Adrenal gland (tissue), 19 donors: ENCODE results near the gene HSFX3. TPM values are rescaled to one million over a fixed set of nuclear protein-coding genes. Genes with fewer than 3 reads are reported as not detected.
"Not testable (repeated sequence)": the region's sequence is repeated elsewhere in the genome, so short reads cannot be mapped to it uniquely, and the experiment has no call there.

Experiments used
- DNase-seq, 7 donors: peaks; one replicate each; pipeline ENCODE4 v3.0.0-alpha.2; 2019 to 2020
- H3K27ac ChIP-seq, 5 donors: fragments of 200-600 bp; sonication (generic) in 4 of 5; 1 replicate in 3 of 5; 2 replicates in 2 of 5; pipeline versions ENCODE4 v1.5.1 to v1.8.0; 2016 to 2020; ENCODE audit warnings: mild to moderate bottlenecking in 1 of 5
- H3K27me3 ChIP-seq: fragments of 200-600 bp; 2 replicates; pipeline ENCODE4 v1.8.0; 2021
- H3K36me3 ChIP-seq, 2 donors: fragments of 200-600 bp; replicated peaks in 1 of 2; 1 replicate in 1 of 2; 2 replicates in 1 of 2; pipeline versions ENCODE4 v1.5.1 to v1.8.0; 2018 to 2022
- H3K4me1 ChIP-seq, 2 donors: fragments of 200-600 bp; replicated peaks in 1 of 2; 1 replicate in 1 of 2; 2 replicates in 1 of 2; pipeline versions ENCODE4 v1.5.1 to v1.8.0; 2018 to 2021
- H3K4me3 ChIP-seq, 4 donors: fragments of 200-600 bp; sonication (generic) in 3 of 4; one replicate each; pipeline ENCODE4 v1.5.1; 2016 to 2018
- H3K9me3 ChIP-seq, 3 donors: fragments of 200-600 bp; sonication (generic) in 1 of 3; replicated peaks in 1 of 3; 1 replicate in 2 of 3; 2 replicates in 1 of 3; pipeline versions ENCODE4 v1.5.1 to v1.8.0; 2016 to 2021
- WGBS, 4 donors: extraction: QIAGEN DNeasy Blood & Tissue Kit in 2 of 4; methylation state at CpG; one replicate each; pipeline versions ENCODE4 v1.1.5 to v1.1.7; 2013 to 2017; 5-methylcytosine and 5-hydroxymethylcytosine counted together
- intact Hi-C, 2 donors: fragments of 100-400 bp; cut with DNase I; formaldehyde crosslinking; loops; one replicate each; pipeline versions ENCODE4 v1.14.1 to v1.15.0; 2022 to 2023
- long read RNA-seq, 10 donors: library from polyadenylated mRNA in 3 of 10; unstranded in 2 of 10; stranded (forward) in 1 of 10; transcript quantifications; one replicate each; pipeline ENCODE4 v2.0.0 and lab custom pipeline, GENCODE V29; 2021 to 2026
- polyA plus RNA-seq, 3 donors: library from polyadenylated mRNA; stranded (reverse); fragments of 200-250 nt in 2 of 3; fragments of 350-450 nt in 1 of 3; fragmentation: Illumina TruSeq in 1 of 3; extraction: RNeasy Lipid Tissue Mini Kit (QIAGEN cat#74804) in 1 of 3; gene quantifications; one replicate each; pipeline ENCODE4 v1.2.3, GENCODE V29; 2013 to 2014
- total RNA-seq, 9 donors: library from RNA; depleted of rRNA in 4 of 9; stranded (reverse); fragments of >200 nt in 4 of 9; fragments of 120-200 nt in 1 of 9; fragmentation: NEBNext Ultra II Directional in 1 of 9; extraction: Animal tissue kit (Norgen Biotek cat#: 25700) in 1 of 9; gene quantifications; one replicate each; pipeline versions ENCODE4 v1.1.0 to v1.2.4, GENCODE V29; 2013 to 2023
- donor health status: healthy with polysubstance abuse.
- donor health status: Bipolar disorder and iron deficiency.
- donor health status: DM: yes; HTN: yes; CAD: no.
- donor health status: DM: no; HTN: no; CAD: no.
- donor health status: DM: no; HTN: no; CAD: no.
- donor health status: DM: yes; HTN: yes; CAD: no.

HSFX3 gene, protein sequence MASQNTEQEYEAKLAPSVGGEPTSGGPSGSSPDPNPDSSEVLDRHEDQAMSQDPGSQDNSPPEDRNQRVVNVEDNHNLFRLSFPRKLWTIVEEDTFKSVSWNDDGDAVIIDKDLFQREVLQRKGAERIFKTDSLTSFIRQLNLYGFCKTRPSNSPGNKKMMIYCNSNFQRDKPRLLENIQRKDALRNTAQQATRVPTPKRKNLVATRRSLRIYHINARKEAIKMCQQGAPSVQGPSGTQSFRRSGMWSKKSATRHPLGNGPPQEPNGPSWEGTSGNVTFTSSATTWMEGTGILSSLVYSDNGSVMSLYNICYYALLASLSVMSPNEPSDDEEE
- total RNA-seq (not detected), polyA plus RNA-seq (not detected)
- long read RNA-seq, donor 1: 0 reads
- long read RNA-seq, donor 2: 0 reads
- long read RNA-seq, donor 3: 0 reads
- long read RNA-seq, donor 4: 0 reads
- long read RNA-seq, donor 5: 0 reads
- long read RNA-seq, donor 6: 0 reads
- long read RNA-seq, donor 7: 0 reads
- long read RNA-seq, donor 8: 0 reads
- long read RNA-seq, donor 9: 0 reads
- long read RNA-seq, donor 10: 0 reads

DNA sequence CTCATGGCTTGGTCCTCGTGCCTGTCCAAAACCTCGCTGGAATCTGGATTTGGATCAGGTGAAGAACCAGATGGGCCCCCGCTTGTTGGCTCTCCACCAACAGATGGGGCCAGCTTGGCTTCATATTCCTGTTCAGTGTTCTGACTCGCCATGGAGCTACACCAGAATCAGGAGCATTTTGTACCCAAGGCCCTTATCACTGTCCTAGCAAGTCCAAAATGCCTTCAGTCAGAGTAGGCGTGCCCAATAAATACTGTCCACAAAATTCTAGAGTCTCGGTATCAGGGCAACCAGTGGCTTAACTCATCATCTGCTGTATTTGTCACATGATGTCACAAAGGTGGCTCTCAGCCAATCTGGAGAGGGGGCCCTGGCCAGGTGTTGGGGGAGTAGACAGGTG lies at the start of gene HSFX3:
Gene HSFX3 (minus strand): TSS at position 224 of the 400 bp plus-strand sequence. CDS start 72 bp downstream, at position 152.
- DNase-seq, H3K4me1 ChIP-seq, H3K4me3 ChIP-seq, H3K27ac ChIP-seq, H3K36me3 ChIP-seq, H3K9me3 ChIP-seq, intact Hi-C loops, H3K27me3 ChIP-seq: not testable (repeated sequence)
- 80 to 100% methylated on average over 1 of the region's 6 CpGs; no CpG with 5 or more reads in 2 of the 4 donors for WGBS, 4 donors

DNA sequence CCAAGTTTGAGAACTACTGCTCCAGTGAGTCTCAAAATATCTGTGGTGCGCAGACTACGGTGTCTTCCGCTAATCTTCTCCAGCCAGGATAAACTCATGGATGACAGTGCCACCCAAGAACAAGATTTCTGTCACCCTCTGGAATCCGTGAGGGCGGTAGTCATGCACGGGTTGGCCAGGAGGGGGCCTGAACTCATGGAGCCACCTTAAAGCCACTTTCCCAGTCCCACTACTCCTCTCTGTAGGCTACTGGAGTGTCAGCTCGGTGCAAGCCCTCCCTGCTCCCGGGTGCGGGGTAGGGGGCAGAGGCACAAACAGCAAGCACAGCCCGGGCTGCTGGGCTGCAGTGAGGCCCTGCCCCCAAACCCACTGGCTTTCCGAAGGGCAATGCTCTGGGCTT lies 48.9 kb upstream of the HSFX3 start:
- WGBS, 4 donors: 12% methylated on average over 3 of the region's 11 CpGs; no CpG with 5 or more reads in 2 of the 4 donors
- H3K9me3 ChIP-seq, H3K4me3 ChIP-seq, H3K4me1 ChIP-seq, H3K27ac ChIP-seq, H3K36me3 ChIP-seq, DNase-seq, intact Hi-C loops, H3K27me3 ChIP-seq: not testable (repeated sequence)

GRCh38 chrX:149595943-149596342 lies 46.2 kb upstream of the HSFX3 start:
- intact Hi-C loops, DNase-seq, H3K4me3 ChIP-seq, H3K27me3 ChIP-seq, H3K27ac ChIP-seq, H3K4me1 ChIP-seq, H3K9me3 ChIP-seq, H3K36me3 ChIP-seq: not testable (repeated sequence)
- WGBS, 4 donors: no CpG with 5 or more reads among the region's 7 CpGs

- not testable (repeated sequence) for DNase-seq, H3K4me3 ChIP-seq
- no CpG with 5 or more reads among the region's 17 CpGs for WGBS, 4 donors
These were observed 45.5 kb upstream of the HSFX3 start, which contains the start of gene HSFX2 for GRCh38 chrX:149595214-149595613. Gene HSFX2, minus strand, starts transcription at chrX:149595314. Its CDS starts 614 bp downstream, at chrX:149594700.

GRCh38 chrX:149590993-149591392 lies 41.3 kb upstream of the HSFX3 start:
- H3K4me1 ChIP-seq, H3K4me3 ChIP-seq, H3K27me3 ChIP-seq, intact Hi-C loops, H3K9me3 ChIP-seq, H3K27ac ChIP-seq, H3K36me3 ChIP-seq, DNase-seq: not testable (repeated sequence)
- no CpG with 5 or more reads among the region's 7 CpGs for WGBS, 4 donors

More at GRCh38 chrX:149595214-149595613, 45.5 kb upstream of the HSFX3 start, which contains the start of gene HSFX2:
- H3K9me3 ChIP-seq, intact Hi-C loops, H3K27me3 ChIP-seq, H3K36me3 ChIP-seq, H3K27ac ChIP-seq, H3K4me1 ChIP-seq: not testable (repeated sequence)

DNA sequence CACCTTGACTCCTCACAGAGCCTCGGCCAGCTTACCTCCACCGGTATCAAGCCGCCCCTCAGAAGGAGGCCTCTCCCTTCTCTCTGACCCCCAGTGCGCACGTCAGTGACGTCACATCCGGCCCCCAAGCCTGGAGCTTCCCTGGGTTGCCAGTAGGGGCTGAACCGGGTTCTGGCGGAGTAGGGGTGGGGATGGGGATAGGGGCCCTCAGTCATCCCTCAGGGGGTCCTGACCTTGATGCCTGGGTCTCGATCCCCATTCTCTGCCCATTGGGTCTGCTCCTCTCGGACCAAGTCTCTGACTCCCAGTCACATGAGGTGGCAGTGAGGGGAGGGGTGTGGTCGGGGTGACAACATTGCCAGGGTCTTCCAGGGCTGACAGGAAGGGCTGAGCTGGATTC lies 37.6 kb upstream of the HSFX3 start, which contains the start of gene MAGEA9B:
Gene MAGEA9B (minus strand): TSS at position 101 of the 400 bp plus-strand sequence. CDS start 4,280 bp downstream, outside the sequence.
- H3K27ac ChIP-seq, H3K36me3 ChIP-seq, DNase-seq, H3K4me1 ChIP-seq, intact Hi-C loops, H3K9me3 ChIP-seq, H3K27me3 ChIP-seq, H3K4me3 ChIP-seq: not testable (repeated sequence)
- WGBS, 4 donors: no CpG with 5 or more reads among the region's 12 CpGs

DNA sequence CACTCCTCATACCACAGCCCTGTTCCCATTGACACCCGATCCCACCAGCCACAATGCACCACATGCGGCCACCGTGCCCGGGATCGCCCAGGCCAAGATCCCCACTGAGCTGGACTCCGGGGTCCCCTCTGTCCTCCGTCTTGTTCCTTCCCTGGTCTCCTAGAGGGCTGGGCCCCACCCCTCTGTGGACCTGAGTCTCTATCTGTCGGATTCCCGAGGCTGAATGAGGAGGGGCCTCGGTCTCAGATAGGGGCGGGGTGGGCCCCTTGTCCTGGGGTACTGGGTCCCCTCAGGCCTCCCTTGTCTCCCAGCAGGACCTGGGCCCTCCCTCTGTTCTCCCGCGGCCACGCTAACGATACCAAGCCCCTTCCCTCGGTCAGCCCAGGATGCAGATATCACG lies 35.9 kb upstream of the HSFX3 start:
- intact Hi-C loops, H3K4me1 ChIP-seq, H3K27ac ChIP-seq, H3K36me3 ChIP-seq, H3K27me3 ChIP-seq, DNase-seq, H3K4me3 ChIP-seq, H3K9me3 ChIP-seq: not testable (repeated sequence)
- WGBS, 4 donors: 74 to 91% (median 88%) methylated on average over 5 to 6 of the region's 17 CpGs; no CpG with 5 or more reads in 1 of the 4 donors

DNA sequence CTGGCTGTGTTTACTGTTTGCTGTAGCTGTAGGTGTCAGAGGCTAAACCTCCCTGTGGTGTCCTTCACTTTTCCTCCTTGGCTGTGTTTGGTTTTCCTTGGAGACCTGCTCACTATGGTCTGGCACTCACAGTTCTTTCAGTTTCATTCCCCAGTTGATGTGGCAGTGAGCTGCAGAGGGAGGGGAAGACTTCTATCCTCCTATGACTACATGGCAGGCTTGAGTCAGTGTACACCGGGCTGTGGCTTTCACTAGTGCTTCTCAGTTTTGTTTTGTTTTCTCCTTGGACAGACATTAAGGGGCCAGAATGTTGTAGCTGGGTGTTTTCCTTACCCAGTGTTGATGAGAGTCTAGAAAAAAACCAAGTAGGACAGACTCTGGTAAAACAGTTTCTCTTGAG lies 23.7 kb upstream of the HSFX3 start:
- H3K4me1 ChIP-seq, H3K4me3 ChIP-seq, H3K27me3 ChIP-seq, DNase-seq, H3K9me3 ChIP-seq, H3K27ac ChIP-seq, intact Hi-C loops, H3K36me3 ChIP-seq: not testable (repeated sequence)
- no CpG with 5 or more reads among the region's 1 CpG for WGBS, 4 donors
